NCI-H524 treated with DMSO at 0.1 percent for 48 hours (cell line): Measurements from ENCODE around the gene STYK1.

Experiments
- DNase-seq: peaks from one replicate; lab custom pipeline; 2025; lab: John Stamatoyannopoulos, UW

The STYK1 gene

GRCh38 chr12:10673659-10674384 lies at the start of gene STYK1:
STYK1 (minus strand) TSS chr12:10674052; CDS start chr12:10634618, 39,434 bp downstream.
- no peak for DNase-seq

GRCh38 chr12:10722905-10723746 lies 49.3 kb upstream of the STYK1 start, which contains the start of gene YBX3:
YBX3 (minus strand) TSS chr12:10723323; CDS start chr12:10723111, 212 bp downstream.
- DNase-seq, result no peak

GRCh38 chr12:10722502-10722904 lies 48.7 kb upstream of the STYK1 start:
- no peak for DNase-seq

GRCh38 chr12:10721651-10722501 lies 48.0 kb upstream of the STYK1 start:
- DNase-seq, result peak; percentile 35

- DNase-seq, result no peak
Observed at GRCh38 chr12:10720974-10721650, 47.3 kb upstream of the STYK1 start.

GRCh38 chr12:10719482-10719881 lies 45.6 kb upstream of the STYK1 start:
- DNase-seq, result no peak

- DNase-seq, result no peak
Observed at GRCh38 chr12:10718279-10718821, 44.5 kb upstream of the STYK1 start.

GRCh38 chr12:10717410-10717809 lies 43.6 kb upstream of the STYK1 start:
- no peak for DNase-seq

- no peak for DNase-seq
Observed at GRCh38 chr12:10716704-10717315, 43.0 kb upstream of the STYK1 start.

GRCh38 chr12:10716277-10716676 lies 42.4 kb upstream of the STYK1 start:
- no peak for DNase-seq

GRCh38 chr12:10715491-10715890 lies 41.6 kb upstream of the STYK1 start:
- no peak for DNase-seq

- DNase-seq, result no peak
Observed at GRCh38 chr12:10709808-10710207, 36.0 kb upstream of the STYK1 start.

- DNase-seq, result no peak
Observed at GRCh38 chr12:10708862-10709261, 35.0 kb upstream of the STYK1 start.

- no peak for DNase-seq
Observed at GRCh38 chr12:10705655-10706054, 31.8 kb upstream of the STYK1 start.

- no peak for DNase-seq
Observed at GRCh38 chr12:10701843-10702242, 28.0 kb upstream of the STYK1 start.

- DNase-seq, result no peak
Observed at GRCh38 chr12:10701131-10701681, 27.4 kb upstream of the STYK1 start.

- DNase-seq, result no peak
Observed at GRCh38 chr12:10700581-10700980, 26.7 kb upstream of the STYK1 start.

- DNase-seq, result no peak
Observed at GRCh38 chr12:10697862-10698261, 24.0 kb upstream of the STYK1 start.

GRCh38 chr12:10697156-10697555 lies 23.3 kb upstream of the STYK1 start:
- DNase-seq, result no peak

- no peak for DNase-seq
Observed at GRCh38 chr12:10690906-10691305, 17.1 kb upstream of the STYK1 start.

GRCh38 chr12:10689146-10689545 lies 15.3 kb upstream of the STYK1 start:
- DNase-seq, result no peak
